Urothelium cell line (cell line): ENCODE data around the gene ATP6V0D1.
A peak's percentile ranks its signal among the peaks of the same experiment; 100 is the strongest.

Experiments
- DNase-seq: peaks from one replicate; pipeline ENCODE4 v3.0.0; 2011; ENCODE audit warnings: low spot score, mixed read lengths
- FAIRE-seq: peaks from 2 replicates; lab custom pipeline; 2011; peaks lifted over from hg19 to GRCh38; lab: Jason Lieb, UNC

The ATP6V0D1 gene

DNA sequence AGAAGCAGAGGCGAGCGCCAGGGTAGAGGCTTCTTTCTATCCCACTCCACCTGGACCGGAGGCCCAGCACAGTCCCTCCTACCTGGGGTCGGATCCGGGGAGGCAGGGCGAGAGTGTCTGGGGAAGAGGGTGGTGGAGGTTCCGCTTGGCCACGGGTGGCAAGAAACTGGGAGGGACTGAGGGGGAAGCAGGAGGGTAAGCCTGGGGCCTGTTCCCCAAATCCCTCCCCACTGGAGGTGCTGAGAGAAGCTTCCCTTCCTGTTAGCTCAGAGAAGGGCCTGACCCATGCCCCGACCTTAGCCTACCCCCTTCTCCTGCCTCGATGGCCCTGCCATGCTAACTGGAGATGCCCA, 85.9 kb downstream of the ATP6V0D1 start:
- DNase-seq (no peak), FAIRE-seq (no peak)

DNA sequence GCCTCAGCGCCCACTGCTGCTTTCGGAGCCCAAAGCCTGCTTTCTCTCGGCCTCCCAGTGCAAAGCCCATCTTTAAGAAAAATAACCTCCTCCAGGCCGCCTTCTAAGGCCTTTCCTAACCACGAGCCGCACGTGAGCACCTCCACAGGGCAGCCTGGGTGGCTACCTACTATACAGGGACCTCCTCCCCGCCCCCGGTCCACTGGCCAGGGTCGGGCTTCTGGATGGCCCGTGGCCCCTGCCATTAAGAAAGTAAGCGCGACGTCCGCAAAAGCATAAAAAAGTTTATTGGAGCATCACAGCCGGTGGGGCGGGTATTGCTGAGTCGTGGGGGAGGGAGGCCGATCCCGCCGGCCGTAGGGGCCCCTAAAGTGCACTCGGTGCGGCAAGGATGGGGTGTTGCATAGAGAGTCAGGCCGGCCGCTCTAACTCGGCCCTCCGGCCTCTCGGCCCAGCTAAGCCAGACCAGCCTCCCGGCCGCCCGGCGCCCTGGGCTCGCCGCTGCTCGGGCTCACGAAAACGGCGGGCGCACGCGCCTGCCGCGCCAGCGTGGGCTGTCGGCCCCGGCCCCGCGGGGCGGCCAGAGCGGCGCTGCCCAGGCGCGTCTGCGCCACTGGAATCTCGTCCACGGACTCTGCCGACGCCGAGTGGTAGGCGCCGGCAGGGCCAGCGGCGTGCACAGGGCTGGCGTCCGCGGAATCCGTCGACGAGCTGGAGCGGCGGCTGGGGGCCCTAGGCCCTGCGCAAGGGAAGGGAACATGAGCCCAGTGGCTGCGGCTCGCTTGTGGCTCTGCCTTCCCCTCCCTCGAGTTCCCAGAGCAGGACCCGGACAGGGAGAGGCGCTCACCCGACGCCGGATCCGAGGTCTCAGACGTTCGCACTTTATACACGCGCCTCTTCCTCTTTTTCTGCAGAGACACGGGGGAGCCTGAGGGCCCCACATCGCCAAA, 86.5 kb downstream of the ATP6V0D1 start:
- FAIRE-seq (no peak), DNase-seq (no peak)

DNA sequence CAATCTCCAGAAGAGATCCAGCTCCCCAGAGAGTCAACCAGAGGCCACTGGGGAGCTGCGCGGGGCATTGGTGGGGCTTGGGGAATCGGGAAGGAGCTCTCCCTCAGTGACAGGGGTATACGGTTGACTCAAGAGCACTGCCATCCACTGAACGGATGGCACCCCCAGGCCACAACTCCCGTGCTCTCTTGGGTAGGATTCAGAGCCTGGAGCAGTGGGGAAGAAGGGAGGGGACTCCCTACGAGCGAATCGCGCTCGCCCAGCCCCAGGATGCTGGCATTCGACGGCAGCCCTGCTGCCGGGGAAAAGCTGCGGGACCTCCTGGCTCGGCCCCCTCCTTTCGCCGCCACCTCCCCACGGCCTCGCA, 87.2 kb downstream of the ATP6V0D1 start:
- FAIRE-seq (no peak), DNase-seq (no peak)

DNA sequence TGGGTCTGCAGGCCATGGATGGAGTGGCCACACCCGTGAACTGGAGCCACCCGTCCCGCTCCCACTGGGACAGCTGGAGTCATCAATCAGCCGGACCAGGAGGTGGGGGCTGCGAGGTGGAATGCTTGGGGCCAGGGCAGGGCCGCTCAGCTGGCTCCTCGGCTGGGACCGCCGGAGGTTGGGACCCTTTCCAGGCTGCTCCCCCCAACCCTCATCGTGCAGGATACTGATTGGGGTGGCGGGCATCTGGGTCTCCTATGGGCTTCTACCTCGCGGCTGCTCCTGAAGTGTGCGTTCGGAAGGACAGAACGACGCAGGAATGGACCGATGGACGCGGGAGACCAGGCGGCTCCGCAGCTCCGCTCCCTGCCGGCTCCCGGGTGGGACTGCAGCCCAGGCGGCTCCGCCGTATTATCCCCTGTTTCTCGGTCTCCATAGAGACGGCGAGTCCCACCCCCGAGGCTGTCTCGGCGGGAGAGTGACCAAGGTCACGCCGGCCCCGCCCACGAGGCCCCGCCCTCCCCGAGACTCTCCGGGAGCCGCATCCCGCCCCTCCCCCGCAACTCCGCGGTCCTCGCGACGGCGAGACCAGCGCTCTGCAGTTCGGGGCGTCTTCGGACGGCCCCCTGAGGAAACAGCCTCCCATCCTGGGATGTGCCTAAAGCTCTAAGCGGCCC, 87.7 kb downstream of the ATP6V0D1 start, which contains the start of gene TPPP3:
Gene TPPP3, minus strand, starts transcription at position 388 of the 677 bp plus-strand sequence. CDS start 2,387 bp downstream, outside the sequence.
- FAIRE-seq (no peak), DNase-seq (peak; percentile 50)

DNA sequence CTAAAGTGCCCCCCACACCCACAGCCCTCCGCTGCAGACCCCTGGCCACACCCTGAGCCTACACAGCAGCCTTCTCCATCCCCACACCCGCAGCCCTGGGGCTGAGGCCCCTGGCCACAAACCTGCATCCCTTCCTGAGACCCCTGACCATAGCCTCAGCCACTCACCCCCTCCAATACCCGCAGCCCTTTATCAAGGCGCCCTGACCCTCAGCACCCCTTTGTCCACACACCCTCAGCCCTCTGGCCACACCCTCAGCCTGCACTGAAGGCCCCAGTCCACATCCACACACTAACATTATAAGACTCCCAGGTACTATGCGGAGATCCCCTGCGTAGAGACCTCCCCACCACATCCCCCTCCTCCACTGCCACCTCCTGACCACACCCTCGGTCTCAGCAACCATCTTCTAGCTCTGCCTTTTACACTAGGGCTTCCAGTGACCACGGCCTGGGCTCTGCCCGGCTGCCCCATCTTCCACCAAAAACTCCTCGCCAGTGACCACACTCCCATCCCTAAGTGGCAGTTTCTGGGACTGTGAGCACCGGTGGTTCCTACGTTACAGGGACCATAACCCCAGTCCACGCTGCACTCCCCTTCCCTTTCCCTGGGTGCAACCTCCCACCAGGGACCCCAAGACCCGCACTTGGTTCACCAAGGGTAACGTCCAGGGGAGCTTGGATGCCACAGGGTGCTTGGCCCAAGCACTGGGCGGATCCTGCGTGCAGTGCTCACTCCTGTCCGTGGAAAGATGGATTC, 88.5 kb downstream of the ATP6V0D1 start:
- DNase-seq (no peak), FAIRE-seq (no peak)

GRCh38 chr16:67391424-67392300, 89.3 kb downstream of the ATP6V0D1 start:
- FAIRE-seq (peak; percentile 69), DNase-seq (no peak)

GRCh38 chr16:67390816-67391423, 90.0 kb downstream of the ATP6V0D1 start:
- FAIRE-seq, result no peak
- no peak for DNase-seq

DNA sequence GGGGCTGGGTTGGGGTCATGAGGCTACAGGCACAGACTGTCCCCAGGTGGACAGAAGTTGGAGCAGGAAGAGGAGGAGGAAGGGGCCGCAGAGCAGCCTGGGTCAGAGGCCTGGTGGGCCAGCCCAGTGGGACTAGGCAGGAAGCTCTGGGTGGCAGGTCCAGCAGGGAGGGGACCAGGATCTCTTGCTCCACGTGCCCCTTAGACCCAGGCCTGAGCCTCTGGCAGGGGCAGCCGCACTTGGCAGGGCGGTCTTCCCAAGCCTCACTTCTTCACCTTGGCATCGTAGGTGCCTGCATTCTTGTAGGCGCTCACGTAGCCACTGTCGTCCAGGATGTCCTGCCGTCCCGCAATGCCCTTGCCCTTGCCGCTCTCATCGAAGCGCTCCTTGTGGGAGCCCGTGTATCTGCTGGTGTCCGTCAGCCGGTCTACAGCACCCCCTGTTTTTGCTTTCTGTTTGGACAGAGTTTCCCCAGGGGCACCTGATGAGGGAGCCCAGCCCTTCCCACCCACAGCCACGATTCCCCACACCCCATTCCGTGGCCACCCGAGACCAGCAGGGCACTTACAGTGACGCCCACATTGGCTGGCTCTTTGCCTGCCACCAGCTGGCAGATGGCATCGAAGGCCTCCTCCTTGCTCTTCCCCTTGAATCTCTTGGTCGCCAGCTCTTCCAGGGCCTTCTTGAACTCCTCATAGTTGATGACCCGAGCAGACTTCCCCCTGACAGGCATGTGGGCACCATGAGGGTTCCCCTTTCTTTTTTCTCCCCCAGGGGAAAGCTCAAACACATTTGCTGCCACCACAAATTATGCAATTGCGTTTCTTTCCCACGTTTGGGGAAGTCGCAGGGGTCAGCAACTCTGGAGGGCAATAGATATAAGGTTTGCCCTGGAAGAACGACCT, 90.8 kb downstream of the ATP6V0D1 start:
- no peak for FAIRE-seq
- no peak for DNase-seq

GRCh38 chr16:67388591-67388990, 92.4 kb downstream of the ATP6V0D1 start:
- no peak for DNase-seq
- no peak for FAIRE-seq

- DNase-seq (no peak), FAIRE-seq (no peak)
Measured at GRCh38 chr16:67388191-67388590, 92.8 kb downstream of the ATP6V0D1 start.
